Activated CD8-positive, alpha-beta memory T cell treated with anti-CD3 and anti-CD28 coated beads for 4 hours (primary cell): Measurements from ENCODE around the gene ETF1.
"Not testable (repeated sequence)": the region's sequence is repeated elsewhere in the genome, so short reads cannot be mapped to it uniquely, and the experiment has no call there.

ENCODE experiments used
- DNase-seq, 2 donors: peaks; one replicate each; pipeline ENCODE4 v3.0.0-alpha.2; 2020; ENCODE audit warnings: low read depth in 2 of 2

The ETF1 gene

GRCh38 chr5:138491284-138491648, 51.8 kb downstream of the ETF1 start:
- DNase-seq, result no peak

- no peak for DNase-seq
These were observed 52.3 kb downstream of the ETF1 start for GRCh38 chr5:138490648-138491283.

GRCh38 chr5:138489683-138490061, 53.4 kb downstream of the ETF1 start:
- DNase-seq, result no peak

DNA sequence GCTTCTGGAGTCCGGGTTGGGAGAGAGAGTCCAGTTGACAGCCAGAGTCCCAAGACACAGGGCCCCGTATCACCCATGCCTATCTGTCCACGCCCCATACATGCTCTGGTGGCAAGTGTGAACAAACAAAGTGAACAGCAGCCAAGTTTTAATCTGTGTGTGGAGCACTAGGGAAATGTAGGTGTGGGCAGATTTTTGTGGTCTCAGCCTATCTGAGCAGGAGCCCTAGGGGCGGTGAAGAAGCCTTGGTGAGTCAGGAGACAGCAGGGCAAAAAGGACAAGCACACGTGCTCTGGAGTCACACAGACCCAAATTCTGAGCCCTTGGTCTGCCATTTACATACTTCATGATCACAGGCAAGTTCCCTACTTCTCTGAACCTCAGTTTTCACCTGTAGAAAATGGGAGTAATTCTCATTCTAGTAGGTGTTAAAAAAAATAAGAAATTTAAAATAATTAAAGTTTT, 54.5 kb downstream of the ETF1 start:
- no peak for DNase-seq

- DNase-seq, result no peak
These were observed 60.4 kb downstream of the ETF1 start for GRCh38 chr5:138482638-138483037.

DNA sequence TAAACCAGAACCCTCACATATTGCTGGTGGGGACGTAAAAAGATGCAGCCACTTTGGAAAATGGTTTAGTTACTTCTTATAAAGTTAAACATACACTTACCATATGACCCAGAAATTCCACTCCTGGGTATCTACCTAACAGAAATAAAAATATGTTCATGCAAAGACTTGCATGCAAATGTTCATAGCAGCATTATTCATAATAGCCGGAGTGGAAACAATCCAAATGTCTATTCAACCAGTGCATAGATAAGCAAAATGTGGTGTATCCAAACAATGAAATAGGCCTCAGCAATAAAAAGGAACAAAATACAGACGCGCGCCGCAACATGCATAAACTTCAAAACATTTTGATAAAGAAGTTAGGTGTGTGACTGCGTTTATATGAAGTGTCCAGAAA, 66.1 kb downstream of the ETF1 start:
- no peak for DNase-seq

DNA sequence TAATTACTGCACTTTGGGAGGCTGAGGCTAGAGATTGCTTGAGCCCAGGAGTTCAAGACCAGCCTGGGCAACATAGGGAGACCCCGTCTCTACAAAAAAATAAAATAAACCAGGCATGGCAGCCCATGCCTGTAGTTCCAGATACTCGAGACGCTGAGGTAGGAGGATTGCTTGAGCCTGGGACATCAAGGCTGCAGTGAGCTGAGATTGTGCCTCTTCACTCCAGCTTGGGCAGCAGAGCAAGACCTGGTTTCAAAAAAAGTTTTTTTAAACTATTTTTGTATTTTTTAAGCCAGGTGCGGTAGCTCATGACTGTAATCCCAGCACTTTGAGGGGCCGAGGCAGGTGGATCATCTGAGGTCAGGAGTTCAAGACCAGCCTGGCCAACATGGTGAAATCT, 69.9 kb downstream of the ETF1 start:
- DNase-seq, result not testable (repeated sequence)

DNA sequence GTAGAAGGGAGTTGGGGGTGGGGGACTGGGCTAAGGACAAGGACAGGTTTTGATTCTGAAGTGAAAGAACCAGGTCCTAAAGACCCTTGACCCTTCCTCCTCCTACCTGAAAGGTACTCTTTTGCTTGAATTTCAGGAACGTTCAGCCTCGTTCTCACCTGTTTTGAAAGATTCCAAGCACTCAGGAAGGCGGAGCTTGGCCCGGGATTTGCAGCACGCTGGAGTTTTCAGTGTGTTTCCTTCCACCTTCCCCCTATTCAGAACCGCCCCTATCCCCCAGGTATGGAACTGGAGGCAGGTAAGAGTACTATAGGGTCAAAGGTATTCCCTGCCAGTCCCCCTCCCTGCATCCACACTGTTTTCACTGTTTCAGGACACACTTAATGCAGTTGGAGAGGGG, 70.7 kb downstream of the ETF1 start:
- no peak for DNase-seq

- DNase-seq, result no peak
These were observed 72.0 kb downstream of the ETF1 start for GRCh38 chr5:138471052-138471361.

DNA sequence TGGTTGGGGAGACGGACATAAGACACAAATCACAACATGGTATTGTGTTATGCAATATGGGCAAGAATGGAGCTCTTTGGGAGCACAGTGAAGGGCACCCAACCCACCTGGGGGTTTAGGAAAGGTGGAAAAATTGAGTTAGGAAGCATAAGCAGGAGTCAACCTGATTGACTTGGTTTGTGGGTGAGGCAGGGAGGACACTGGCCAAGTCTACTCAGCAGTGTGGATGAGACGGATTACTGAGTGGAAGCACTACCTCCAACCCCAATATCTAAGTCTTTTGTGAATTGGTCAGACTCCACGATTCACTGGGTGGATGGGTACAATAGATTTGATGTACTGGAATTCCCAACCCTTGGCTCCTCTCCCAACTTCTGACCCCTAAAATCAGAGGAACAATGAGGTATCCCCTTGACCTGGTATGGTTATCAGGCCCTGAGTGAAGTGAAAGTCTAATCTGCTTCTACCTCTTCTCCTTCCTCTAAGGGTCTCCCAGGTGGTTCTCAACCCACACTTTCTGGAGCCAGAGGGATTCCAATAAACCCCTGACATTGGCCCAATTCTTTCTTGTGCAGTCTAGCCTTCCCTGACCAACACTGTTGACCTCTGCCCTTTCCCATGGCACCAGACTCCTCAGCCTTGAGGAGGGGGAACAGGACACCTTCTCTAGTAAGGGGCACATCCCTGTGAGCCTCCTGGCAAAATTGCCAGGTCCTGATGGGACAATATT, 72.5 kb downstream of the ETF1 start:
- no peak for DNase-seq

GRCh38 chr5:138469540-138470321, 73.3 kb downstream of the ETF1 start:
- DNase-seq, result peak in 1 of 2 donors; percentile 29

- DNase-seq, result no peak
These were observed 74.0 kb downstream of the ETF1 start for GRCh38 chr5:138468966-138469539.

DNA sequence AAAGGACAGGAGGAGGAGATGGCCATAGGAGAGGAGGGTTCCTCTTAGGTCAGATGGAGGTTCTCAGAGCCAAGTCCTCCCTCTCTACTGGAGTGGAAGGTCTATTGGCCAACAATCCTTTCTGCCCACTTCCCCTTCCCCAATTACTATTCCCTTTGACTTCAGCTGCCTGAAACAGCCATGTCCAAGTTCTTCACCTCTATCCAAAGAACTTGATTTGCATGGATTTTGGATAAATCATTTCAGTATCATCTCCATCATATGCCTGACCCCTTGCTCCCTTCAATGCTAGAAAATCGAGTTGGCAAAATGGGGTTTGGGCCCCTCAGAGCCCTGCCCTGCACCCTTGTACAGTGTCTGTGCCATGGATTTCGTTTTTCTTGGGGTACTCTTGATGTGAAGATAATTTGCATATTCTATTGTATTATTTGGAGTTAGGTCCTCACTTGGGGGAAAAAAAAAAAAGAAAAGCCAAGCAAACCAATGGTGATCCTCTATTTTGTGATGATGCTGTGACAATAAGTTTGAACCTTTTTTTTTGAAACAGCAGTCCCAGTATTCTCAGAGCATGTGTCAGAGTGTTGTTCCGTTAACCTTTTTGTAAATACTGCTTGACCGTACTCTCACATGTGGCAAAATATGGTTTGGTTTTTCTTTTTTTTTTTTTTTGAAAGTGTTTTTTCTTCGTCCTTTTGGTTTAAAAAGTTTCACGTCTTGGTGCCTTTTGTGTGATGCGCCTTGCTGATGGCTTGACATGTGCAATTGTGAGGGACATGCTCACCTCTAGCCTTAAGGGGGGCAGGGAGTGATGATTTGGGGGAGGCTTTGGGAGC, 74.7 kb downstream of the ETF1 start:
- DNase-seq, result no peak

GRCh38 chr5:138467711-138468132, 75.3 kb downstream of the ETF1 start:
- no peak for DNase-seq

DNA sequence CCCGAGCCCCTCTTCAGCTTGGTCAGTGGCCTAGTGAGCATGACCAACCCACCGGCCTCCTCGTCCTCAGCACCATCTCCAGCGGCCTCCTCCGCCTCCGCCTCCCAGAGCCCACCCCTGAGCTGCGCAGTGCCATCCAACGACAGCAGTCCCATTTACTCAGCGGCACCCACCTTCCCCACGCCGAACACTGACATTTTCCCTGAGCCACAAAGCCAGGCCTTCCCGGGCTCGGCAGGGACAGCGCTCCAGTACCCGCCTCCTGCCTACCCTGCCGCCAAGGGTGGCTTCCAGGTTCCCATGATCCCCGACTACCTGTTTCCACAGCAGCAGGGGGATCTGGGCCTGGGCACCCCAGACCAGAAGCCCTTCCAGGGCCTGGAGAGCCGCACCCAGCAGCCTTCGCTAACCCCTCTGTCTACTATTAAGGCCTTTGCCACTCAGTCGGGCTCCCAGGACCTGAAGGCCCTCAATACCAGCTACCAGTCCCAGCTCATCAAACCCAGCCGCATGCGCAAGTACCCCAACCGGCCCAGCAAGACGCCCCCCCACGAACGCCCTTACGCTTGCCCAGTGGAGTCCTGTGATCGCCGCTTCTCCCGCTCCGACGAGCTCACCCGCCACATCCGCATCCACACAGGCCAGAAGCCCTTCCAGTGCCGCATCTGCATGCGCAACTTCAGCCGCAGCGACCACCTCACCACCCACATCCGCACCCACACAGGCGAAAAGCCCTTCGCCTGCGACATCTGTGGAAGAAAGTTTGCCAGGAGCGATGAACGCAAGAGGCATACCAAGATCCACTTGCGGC, 75.9 kb downstream of the ETF1 start:
- no peak for DNase-seq

- DNase-seq, result no peak
These were observed 76.7 kb downstream of the ETF1 start for GRCh38 chr5:138466125-138466899.

DNA sequence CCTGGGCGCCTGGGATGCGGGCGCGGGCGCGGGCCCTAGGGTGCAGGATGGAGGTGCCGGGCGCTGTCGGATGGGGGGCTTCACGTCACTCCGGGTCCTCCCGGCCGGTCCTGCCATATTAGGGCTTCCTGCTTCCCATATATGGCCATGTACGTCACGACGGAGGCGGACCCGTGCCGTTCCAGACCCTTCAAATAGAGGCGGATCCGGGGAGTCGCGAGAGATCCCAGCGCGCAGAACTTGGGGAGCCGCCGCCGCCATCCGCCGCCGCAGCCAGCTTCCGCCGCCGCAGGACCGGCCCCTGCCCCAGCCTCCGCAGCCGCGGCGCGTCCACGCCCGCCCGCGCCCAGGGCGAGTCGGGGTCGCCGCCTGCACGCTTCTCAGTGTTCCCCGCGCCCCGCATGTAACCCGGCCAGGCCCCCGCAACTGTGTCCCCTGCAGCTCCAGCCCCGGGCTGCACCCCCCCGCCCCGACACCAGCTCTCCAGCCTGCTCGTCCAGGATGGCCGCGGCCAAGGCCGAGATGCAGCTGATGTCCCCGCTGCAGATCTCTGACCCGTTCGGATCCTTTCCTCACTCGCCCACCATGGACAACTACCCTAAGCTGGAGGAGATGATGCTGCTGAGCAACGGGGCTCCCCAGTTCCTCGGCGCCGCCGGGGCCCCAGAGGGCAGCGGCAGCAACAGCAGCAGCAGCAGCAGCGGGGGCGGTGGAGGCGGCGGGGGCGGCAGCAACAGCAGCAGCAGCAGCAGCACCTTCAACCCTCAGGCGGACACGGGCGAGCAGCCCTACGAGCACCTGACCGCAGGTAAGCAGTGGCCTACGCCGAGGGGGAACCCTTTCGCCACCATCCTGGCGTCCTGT, 77.5 kb downstream of the ETF1 start, which contains the start of gene EGR1:
Gene EGR1, plus strand, starts transcription at position 219 of the 864 bp plus-strand sequence. Its CDS starts 283 bp downstream, at position 502.
- DNase-seq, result peak; percentile 91 to 94

- peak; percentile 90 to 94 for DNase-seq
These were observed 78.4 kb downstream of the ETF1 start for GRCh38 chr5:138464388-138465260.
